K562 (cell line): Measurements from ENCODE around the gene CHST1.

ENCODE experiments used
- CTCF ChIP-seq, 3 experiments: IDR thresholded peaks in 2 of 3; conservative IDR thresholded peaks in 1 of 3; 2 replicates each; pipeline ENCODE4 v1.5.1; 2011 to 2012; ENCODE audit warnings: low read length in 3 of 3, mild to moderate bottlenecking in 3 of 3, control low read depth in 2 of 3, improper control_type of control experiment in 1 of 3, inconsistent platforms in 1 of 3, low read depth in 1 of 3, mixed read lengths in 1 of 3, moderate library complexity in 1 of 3; ENCODE audit not compliant: insufficient read depth in 2 of 3
- HCFC1 ChIP-seq: IDR thresholded peaks from 2 replicates; pipeline ENCODE4 v1.6.1; 2012; ENCODE audit warnings: low read depth, low read length, improper control_type of control experiment
- MIER1 ChIP-seq: fragments of 450-650 bp; IDR thresholded peaks from 2 replicates; pipeline ENCODE4 v1.6.1; 2016; ENCODE audit warnings: antibody characterized with exemption, mild to moderate bottlenecking, low read depth
- ZNF512 ChIP-seq: IDR thresholded peaks from 2 replicates; pipeline ENCODE4 v1.6.1; 2016; ENCODE audit warnings: missing genetic modification characterization, missing compliant biosample characterization

- TF ChIP-seq ZNF512 (tag) (no peak), MIER1 (no peak), CTCF (IDR thresholded peaks at IDR 0.05 in 2 of 3, conservative IDR thresholded peaks at IDR 0.05 in 1 of 3; ENCODE audit: insufficient read depth in 2 of 3, low read depth in 1 of 3, low read length in 3 of 3) (no peak), HCFC1 (no peak)
These were observed 45.2 kb downstream of the CHST1 start for GRCh38 chr11:45620243-45620642.
